COLO668 (cell line): ENCODE data around the gene IGLL5.

Experiments used
- DNase-seq: peaks from one replicate; lab custom pipeline; 2025; ENCODE audit not compliant: unreplicated experiment; lab: John Stamatoyannopoulos, UW

IGLL5 gene

DNA sequence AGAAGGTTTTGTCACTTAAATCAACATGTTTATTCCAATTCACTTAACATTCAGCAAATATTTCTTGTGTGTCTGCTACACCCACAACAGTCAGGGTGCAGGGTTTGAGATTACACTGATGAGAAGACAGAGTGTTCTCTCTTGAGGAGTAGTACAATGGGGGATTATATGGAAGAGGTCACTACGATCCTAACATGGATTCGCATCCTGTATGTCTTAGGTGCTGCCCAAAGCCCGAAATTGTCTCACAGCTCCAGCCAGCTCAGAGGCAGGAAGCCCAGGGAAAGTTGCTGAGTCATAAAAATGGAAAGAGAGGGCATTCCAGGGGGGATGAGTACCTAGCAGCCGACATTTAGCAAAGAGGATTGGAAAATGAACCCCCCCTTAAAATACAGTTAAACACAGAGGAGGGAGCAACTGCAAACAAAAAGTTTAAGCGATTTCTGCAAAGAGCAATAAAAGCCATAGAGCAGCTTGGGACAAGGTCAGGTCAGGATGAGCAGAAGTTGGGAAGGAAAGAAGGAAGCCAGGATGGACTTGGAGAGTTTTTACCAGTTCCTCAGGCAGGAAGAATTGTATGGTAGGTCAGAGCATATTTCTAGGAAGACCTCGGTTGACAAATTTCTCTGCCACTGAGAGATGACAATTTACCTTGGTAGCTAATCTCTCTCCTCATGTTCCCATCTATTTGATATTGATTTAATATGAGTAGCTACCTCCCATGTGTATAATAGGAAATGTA lies 49.5 kb downstream of the IGLL5 start:
- no peak for DNase-seq

DNA sequence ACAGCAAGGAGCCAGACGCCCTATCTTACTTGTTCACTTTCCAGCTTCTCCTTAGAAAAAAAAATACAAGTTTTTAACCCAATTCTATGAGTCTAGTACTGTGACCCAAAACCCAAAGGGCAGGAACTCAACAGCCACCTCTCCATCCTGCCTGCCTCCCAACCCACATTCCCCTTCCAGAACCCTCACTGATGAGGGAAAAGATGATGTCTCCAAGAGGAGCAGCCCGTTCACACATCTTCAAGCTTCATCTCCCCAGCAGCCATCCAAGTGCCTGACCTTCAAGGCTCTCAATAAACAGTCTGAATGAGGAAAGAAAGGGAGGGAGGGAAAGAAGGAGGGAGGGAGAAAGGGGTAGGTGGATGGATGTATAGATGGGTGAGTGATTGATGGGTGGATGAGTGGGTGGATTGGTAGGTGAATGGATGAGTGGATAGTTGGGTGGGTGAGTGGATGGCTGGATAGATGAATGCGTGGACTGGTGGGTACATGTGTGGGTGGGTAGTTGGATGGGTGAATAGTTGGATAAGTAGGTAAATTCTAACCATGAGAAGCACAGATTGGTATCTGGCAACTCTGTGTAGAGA lies 50.4 kb downstream of the IGLL5 start:
- DNase-seq, result no peak

DNA sequence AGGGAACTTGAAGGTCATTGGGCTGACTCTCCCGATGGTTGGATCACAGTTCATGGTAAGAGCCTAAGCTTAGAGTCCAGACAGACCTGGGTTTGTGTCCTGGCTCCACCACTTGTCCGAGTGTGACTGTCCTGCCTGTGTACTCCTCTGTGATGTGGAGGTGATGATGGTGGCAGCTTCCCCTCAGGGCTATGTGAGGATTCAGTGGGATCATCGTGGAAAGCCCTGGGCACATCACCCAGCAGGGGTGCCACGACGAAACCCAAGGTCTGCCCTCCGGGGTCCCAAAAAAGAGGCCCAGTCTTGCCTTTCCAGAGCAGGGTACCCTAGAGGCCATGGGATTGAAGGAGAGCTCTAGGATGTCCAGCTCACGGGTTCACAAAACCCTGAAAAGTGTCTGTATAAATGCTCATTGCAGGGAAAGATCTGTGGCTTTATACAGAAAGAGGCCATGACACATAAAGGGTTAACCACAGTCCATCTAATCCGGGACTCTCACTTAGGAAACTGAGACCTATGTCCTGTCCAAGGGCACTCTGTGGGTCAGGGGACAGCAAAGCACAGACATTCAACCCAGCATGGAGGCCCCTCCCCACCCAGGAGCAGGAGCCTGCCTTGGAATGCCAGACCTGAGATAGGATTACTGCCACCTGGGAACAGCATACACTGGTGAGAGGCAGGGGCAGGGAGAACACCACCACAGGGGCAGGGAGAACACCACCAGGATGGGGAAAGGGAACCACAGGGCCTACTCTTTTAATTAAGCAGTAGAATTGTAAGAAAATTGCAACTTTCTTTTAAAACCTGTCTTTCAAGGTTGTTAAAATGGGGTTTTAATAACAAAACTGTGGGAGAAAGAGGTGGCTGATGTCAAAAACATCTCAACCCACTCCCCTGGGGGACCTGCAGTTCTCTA lies 51.3 kb downstream of the IGLL5 start:
- no peak for DNase-seq

DNA sequence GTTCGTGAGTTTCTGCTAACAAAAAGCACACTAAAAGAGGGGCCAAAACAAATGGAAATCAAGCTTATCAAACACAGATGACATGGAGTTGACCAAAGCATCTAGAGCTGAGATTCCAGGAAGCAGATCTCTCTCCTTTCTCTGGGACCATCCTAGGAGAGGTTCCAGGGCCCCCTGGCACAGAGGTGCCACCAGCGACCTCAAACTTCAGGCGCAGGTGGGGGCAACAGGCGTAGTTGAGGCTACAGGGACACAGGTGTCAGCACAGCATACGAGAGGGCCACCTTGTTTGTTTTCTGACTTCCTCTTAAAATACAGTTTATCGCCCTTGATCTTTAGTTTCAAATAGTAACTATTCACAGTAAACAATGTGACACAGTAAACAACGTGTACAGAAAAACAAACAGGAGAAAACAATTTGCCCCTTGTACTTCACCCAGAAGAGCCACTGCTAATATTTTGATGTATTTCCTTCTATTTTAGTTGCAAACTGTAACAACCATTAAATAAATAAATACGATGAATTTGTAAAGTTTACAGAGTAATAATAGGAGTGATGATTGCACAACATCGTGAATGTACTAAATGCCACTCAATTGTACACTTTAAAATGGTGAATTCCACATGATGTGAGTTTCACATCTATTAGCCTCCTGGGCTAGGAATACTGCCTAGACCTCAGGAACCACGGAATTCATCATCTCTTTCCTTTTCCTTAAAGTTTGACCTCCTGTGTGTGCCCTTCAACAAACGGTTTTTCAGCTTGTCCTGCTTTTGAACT lies 52.2 kb downstream of the IGLL5 start:
- no peak for DNase-seq

DNA sequence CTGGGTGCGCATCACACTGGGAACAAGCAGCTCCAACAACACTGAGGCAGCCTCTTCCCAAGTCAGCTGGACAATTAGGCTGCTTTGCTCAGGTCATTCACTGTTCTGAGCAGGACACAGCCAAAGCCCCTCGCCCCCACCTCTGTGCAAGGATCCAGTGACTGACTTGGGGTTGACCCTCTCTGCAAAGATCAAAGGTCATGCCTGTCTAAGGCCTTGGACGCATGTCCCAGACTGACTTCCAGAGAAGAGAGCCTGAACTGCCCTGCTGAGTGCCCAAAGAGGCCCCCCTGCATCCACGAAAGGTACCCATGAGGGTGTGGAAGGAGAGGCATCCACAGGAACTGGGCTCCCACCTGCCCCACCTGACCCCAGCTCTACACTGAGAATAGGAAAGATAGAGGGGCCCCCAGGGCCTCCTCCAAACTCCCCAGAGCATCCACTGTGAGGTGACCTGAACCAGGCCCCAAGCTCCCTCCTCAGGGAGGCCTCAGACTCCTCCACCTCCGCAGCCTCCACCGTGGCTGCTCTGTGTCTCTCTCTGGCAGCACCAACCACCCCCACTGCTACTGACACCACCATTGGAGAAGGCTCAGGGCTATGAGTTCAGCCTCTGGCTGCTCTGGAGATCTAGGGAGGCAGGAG lies 53.5 kb downstream of the IGLL5 start:
- no peak for DNase-seq

DNA sequence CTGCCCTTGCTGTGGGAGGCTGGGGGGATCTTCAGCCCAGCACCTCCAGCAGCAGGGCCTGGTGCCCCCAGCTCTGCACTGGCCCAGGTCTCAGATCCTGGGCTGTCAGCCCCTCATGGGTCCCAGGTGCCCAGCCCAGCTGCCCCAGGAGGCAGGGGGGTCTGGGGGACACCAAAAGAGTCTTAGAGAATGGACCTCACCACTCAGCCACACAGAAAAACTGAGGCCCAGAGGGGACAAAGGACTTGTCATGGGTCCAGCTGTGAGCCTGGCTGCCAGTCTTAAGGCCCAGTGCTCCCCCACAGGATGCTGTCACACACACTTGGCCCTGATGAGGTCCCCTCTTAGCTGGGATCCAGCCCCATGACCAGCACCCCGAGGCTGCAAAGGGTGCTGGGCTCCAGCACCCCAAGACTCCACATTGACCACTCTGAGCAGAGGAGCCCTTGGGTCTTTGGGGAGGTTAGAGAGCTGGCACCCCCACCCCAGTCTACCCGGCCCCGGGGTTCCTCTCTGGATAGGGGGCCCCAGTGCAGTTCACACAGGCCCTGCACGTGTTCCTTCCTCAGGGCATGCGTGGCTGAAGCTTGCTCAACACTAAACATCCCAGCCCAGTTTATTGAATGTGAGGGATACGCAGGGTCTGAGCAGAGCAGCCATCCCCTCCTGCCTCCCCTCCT lies 54.4 kb downstream of the IGLL5 start:
- no peak for DNase-seq

DNA sequence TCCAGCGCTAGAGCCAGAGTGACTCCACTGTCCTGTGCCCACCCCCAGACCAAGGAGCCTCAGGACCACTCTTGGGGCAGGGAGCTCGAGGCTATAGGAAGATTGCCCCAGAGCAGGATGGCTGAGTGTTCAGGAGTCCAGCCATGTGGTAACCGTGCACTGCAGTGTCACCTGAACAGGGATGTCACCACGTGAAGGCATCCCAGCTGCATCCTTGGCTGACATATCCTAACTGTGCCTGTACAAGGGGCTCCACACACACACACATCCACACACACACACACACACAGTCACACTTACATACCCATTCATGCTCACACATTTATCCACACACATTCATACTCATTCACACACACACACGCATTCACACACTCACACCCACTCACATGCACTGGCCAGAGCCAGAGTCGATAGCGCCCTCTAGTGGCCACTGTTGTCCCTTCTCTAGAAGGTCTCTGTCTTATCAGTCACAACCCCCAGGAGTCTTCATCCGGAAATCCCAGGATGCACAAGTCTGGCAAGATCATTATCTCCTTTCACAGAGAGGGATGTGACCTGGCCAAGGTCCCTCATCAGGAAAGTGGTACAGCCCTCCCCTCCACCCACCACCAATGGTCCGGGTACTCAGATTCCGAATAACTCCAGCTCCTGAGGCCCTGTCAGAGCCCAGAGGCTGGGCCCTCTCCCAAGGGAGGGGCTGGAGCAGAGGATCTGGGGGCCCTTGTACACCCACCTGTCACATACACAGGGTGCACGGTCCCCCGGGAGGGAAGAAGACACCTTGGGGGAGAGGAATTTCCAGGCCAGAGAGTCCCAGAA lies 55.1 kb downstream of the IGLL5 start:
- DNase-seq, result peak; percentile 70

DNA sequence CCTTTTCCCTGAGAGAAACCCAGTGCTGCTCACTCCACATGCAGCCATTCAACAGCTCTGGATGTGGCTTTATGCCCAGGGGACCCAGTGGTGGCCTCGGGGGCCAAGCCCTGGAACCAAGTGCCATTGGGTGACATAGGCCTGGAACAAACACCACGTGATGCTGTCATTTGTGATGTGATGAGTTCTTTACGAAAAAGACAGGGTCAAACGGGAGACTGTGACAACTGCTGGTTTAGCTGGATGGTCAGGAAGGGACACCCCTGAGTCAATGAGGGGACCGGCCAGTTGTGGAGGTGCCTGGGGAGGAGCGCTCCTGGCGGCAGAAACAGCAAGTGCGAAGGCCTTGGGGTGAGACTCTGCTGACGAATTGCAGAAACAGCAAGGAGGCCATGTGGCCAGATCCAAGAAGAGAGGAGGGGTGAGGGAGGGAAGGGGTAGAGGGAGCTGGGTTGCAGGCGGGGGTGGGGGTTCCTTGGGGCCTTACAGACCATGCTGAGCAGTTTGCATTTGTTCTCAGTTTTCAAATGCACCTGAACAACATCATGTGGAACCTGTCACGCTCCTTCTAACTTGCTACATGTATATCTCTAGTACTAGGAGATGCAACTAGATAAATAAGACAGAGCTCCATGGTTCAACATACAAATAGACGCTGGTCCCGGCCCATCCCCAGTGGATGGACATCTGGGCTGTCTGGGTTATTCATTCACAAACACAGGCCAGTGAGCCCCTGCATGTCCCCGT lies 56.1 kb downstream of the IGLL5 start:
- no peak for DNase-seq

DNA sequence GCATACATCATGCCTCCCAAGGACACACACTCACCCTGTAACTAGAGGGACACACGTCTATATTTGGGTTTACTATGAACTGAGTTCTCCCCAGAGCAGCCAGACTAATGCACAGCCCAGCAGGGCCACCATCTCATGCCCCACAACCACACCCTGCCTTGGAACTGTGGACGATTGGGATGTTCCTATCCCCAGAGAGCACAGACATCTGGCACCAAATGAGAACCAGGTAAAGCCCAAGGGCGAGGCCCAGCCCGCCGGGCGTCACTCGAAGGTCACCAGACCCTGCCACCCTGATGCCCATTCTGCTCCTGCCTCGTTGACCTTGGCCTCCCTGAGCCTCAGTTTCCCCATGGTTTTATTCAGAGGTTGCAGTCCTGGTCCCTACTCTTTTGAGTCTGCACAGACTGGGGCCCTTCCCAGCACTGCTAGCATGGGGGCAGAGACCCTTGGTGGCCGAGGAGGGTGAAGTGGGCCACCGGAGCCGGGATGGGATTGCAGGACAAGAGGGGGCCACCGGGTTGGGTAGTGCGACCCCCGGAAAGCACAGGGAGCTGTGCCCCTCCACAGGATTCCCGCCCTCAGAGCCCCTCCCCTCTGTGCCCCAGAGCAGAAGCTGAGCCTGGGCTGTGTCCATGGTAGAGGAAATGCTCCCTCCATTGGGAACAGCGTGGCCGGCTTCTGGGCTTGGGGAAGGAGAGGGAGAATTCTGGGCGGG lies 56.8 kb downstream of the IGLL5 start:
- DNase-seq, result no peak

DNA sequence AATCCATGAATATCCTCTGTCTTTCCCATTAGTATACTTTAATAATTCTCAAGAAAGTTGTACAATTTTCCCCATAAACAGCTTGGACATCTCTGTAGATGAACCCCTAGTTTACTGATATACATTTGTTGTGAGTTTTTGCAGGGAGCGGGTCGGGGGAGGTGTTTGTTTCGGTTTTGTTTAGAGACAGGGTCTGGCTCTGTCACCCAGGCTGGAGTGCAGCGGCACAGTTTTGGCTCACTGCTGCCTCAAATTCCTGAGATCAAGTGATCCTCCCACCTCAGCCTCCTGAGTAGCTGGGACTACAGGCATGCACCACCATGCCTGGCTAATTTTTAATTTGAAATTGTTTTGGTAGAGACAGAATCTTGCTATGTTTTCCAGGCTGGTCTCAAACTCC lies 57.6 kb downstream of the IGLL5 start:
- no peak for DNase-seq
